NCI-H1048 (cell line): ENCODE measurements around the gene RPUSD4.

Source experiments
- DNase-seq: peaks from one replicate; lab custom pipeline; 2025; lab: John Stamatoyannopoulos, UW

RPUSD4 gene

DNA sequence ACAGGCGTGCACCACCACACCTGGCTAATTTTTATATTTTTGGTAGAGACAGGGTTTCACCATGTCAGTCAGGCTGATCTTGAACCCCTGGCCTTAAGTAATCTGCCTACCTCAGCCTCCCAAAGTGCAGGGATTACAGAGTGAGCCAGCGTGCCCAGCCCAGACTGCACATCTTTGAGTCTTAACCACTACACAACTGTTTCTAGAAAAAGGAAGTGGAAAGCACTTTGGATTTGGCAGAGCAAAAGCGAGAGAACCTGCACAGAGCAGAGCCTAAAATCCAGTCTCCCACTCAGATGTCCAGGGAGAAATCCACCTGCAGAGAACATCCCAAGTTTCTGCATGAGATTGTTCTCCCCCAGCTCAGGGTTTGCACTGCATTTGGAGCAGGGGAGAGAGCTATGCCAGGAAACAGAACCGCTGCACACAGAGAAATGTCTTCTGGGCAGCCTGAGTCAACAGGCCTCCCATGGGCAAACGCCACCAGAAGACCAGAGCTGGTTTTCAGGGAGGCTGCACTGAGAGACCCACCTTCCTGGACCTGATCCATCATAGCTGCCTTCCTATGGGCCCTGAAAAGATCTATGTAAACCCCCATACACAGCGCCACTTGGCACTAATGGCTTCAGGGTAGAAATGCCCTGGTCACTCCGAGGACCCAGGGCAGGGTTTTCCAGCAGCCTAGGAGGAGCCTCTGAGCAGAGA lies 54.0 kb downstream of the RPUSD4 start:
- no peak for DNase-seq

DNA sequence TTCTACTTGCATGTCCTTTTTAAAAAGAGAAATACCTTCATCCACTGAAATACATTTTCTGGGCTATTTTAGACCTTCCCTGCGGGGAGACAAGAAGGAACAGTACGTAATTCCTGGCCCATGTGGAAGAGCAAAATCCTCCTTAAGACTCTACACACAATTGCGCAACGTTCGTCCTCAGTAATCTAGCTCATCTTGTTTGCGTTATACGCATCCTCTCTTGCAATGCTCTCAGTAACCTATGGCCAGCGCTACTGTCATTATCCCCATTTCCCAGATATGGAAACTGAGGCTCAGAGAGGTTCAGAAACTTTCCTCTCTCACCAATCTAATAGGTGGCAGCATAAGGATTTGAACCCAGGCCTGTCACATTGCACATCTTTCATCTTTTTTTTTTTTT lies 54.6 kb downstream of the RPUSD4 start:
- no peak for DNase-seq

DNA sequence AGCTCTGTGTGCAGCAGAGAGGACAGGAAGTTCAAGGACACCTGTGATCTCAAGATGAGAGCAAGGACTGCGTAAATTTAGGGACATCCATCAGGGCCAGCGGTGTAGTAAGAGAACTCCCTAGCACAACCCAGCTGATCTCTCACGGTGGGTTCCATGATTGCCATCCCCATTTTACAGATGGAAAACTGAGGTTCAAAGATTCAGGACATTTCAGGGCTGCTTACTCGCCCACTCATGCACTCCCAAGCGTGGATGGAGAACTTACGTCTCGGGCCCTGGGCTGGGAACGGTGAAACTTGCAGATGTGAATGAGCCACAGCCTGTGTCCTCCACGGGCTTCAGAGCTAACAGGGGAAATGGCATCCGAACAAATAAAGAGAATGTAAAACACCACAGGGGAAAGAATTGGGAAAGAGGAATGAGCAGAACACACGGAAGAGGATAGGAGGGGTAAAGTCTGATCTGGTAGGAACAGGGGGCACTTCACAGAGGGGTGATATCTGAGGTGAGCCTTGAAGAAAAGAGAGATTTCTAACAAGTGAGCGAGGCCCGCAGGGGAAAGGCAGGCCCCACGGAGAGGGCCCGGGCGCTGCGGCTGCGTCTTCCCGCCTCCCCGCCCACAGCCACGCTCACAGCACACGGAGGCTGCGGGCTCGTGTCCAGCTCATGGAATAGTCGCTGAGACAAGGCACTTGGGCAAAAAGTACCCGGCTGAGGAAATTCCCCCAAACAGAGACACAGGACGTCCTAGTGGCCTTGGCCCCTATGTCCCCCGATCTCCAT lies 55.9 kb downstream of the RPUSD4 start:
- DNase-seq = no peak

DNA sequence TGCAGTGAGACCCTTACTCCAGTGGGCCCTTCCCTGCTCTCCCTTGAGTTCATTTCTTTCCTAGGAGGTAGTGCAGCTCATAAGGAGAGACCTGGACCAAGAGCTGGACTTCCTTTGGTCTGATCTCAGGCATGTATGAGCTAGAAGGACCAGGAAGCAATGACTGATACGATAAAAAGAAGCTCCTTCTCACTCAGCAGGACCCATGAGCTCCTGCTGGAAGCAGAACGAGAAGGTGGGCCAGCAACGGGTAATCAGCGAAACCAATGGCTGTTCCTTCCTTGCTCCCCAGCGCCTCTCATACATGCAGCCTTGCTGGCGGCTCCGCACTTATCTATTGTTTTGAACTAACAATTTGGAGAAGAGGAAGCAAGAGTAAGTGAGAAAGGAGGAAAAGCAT lies 56.8 kb downstream of the RPUSD4 start:
- no peak for DNase-seq

DNA sequence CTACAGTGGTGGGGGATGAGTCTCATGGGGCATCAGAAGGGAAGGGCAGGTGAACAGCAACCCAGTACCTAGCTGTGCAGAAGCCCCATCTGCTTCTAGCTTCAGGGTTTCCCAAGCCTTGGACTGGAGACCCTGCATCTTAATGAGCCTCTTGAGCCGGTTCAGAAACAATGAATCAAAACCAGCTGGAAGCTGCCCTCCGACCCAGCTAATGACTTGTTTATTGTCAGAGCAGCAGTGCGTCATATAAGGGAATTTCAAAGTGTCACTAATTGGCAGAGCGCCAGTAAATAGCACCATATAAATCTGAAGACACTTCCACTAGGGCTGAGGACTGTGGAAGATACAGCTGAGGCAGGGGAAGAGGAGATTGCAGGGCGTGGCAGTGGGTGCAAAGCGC lies 57.5 kb downstream of the RPUSD4 start:
- no peak for DNase-seq

DNA sequence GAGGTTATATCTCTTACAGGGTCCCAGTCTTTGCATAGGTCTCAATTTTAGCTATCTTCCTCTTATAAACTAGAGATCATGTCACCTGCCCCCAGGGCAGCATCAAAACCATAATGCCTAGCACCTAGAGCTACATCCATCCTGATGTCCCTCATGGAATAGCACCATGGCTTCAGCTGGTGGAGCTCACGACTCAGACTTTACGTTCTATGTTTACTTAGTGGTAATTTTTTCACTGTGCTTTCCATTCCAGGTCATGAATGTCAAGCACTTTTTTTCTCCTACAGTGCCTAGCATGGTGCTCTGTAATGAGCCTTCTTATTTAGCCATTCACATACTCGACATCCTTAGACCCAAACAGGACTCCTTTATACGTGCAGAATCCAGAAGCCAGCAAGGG lies 58.4 kb downstream of the RPUSD4 start:
- DNase-seq = no peak

DNA sequence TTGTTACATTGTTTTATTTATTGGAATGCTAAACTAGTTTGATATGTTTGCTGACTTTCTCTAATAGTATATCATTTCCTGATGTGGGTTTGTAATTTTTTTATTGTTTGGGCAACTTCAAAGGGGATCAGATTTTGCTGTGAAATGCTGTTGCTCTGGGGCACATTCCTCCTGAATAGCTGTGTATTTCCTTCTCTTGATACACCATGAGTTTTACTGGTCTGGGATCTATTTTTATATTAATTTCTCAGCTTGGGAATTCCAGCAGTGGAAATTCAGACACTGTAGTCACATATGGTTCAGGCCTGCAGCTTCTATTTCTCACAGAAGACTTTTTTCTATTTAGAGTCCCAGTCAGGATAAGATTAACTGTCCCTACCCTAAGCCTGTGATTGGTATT lies 58.9 kb downstream of the RPUSD4 start:
- DNase-seq = no peak

DNA sequence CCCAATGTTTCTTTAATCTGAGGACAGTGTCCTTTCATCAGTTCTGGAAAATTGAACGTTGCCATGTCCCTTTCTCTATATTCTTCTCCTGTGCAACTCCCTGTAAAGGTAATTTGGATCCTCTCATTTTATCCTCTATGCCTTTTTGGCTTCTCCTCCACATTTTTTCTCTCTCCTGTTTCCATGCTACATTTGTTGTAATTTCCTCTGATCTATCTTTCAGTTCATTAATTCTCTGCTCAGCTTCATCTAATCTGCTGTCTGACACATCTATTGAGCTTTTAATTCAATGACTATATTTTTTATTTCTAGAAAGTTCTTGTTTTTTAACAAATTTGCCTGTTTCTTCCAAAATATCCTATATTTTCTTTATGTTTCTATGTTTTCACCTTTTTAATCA lies 59.3 kb downstream of the RPUSD4 start:
- no peak for DNase-seq
